Endothelial cell of umbilical vein (primary cell): ENCODE data around the gene KRTAP12-3. TPM values are rescaled to one million over a fixed set of nuclear protein-coding genes. Genes with fewer than 3 reads are reported as not detected.

Experiments
- BruUV-seq: library from RNA; stranded (reverse); fragments of 400-500 nt; replicated peaks from 2 replicates; lab custom pipeline; 2021; lab: Mats Ljungman, UMichigan
- CTCF ChIA-PET: fragments of 300-600, 350-600 bp; sonication (Branson Sonifier 250); formaldehyde crosslinking; loops from one replicate; lab custom pipeline; 2021; ENCODE audit warnings: antibody characterized with exemption, inconsistent platforms; lab: Charles Lee
- POLR2A ChIA-PET: fragments of 300-600, 350-600 bp; sonication (Branson Sonifier 250); formaldehyde crosslinking; loops from one replicate; lab custom pipeline; 2021; ENCODE audit warnings: antibody characterized with exemption, inconsistent platforms; lab: Charles Lee
- DNase-seq: peaks from one replicate; pipeline ENCODE4 v3.0.0-alpha.2; 2011; ENCODE audit warnings: low read depth, low spot score
- FAIRE-seq: peaks from 2 replicates; lab custom pipeline; 2011; peaks lifted over from hg19 to GRCh38; lab: Jason Lieb, UNC
- H2AFZ ChIP-seq: 2 replicates; pipeline ENCODE4 v1.6.0; 2012; ENCODE audit warnings: low read depth, low read length, control low read depth, inconsistent platforms
- H3K27ac ChIP-seq: 2 replicates; pipeline ENCODE4 v1.5.1; 2011; ENCODE audit warnings: low read depth, mild to moderate bottlenecking, control low read depth, low read length, moderate library complexity; ENCODE audit not compliant: insufficient read depth
- H3K27me3 ChIP-seq, 2 experiments: 2 replicates each; pipeline versions ENCODE4 v1.6.0 to v1.6.1; 2011; ENCODE audit warnings: low read length in 2 of 2, mixed read lengths in 1 of 2; ENCODE audit not compliant: control insufficient read depth in 2 of 2, insufficient read depth in 2 of 2
- H3K36me3 ChIP-seq, 2 experiments: 2 replicates in 1 of 2; 3 replicates in 1 of 2; pipeline ENCODE4 v1.5.1; 2011; ENCODE audit warnings: low read length in 2 of 2, mild to moderate bottlenecking in 1 of 2, moderate library complexity in 1 of 2; ENCODE audit not compliant: control insufficient read depth in 2 of 2, insufficient read depth in 2 of 2; ENCODE audit errors: extremely low read depth in 1 of 2
- H3K4me1 ChIP-seq: 3 replicates; pipeline ENCODE4 v1.5.1; 2011; ENCODE audit warnings: mild to moderate bottlenecking, low read length; ENCODE audit not compliant: control insufficient read depth, insufficient read depth; ENCODE audit errors: extremely low read depth
- H3K4me2 ChIP-seq: 2 replicates; pipeline ENCODE4 v1.6.1; 2011; ENCODE audit warnings: low read length, control low read depth, mixed read lengths; ENCODE audit not compliant: insufficient read depth
- H3K4me3 ChIP-seq, 3 experiments: fragments of 200-600 bp in 1 of 3; sonication (generic), shearing (Covaris generic) in 1 of 3; replicated peaks in 1 of 3; 2 replicates each; pipeline ENCODE4 v1.5.1; 2011 to 2016; ENCODE audit warnings: control low read depth in 3 of 3, low read length in 3 of 3, mild to moderate bottlenecking in 2 of 3, inconsistent platforms in 1 of 3, low read depth in 1 of 3, moderate library complexity in 1 of 3; ENCODE audit not compliant: insufficient read depth in 1 of 3
- H3K79me2 ChIP-seq: 2 replicates; pipeline ENCODE4 v1.6.0; 2012; ENCODE audit warnings: low read length, inconsistent platforms; ENCODE audit not compliant: control insufficient read depth, insufficient read depth
- H3K9ac ChIP-seq: replicated peaks from 2 replicates; pipeline ENCODE3; 2011; ENCODE audit warnings: low read length, control low read depth; ENCODE audit not compliant: insufficient read depth; ENCODE audit errors: extremely low read depth
- H3K9me1 ChIP-seq: replicated peaks from 3 replicates; pipeline ENCODE4 v1.6.0; 2011; ENCODE audit warnings: mild to moderate bottlenecking, low read length; ENCODE audit not compliant: control insufficient read depth, insufficient read depth; ENCODE audit errors: extremely low read depth
- H3K9me3 ChIP-seq: replicated peaks from 2 replicates; pipeline ENCODE4 v1.5.1; 2012; ENCODE audit warnings: low read length, inconsistent platforms; ENCODE audit not compliant: control insufficient read depth, insufficient read depth
- H4K20me1 ChIP-seq: replicated peaks from 2 replicates; pipeline ENCODE3; 2011; ENCODE audit warnings: mild to moderate bottlenecking, low read length; ENCODE audit not compliant: control insufficient read depth, insufficient read depth; ENCODE audit errors: extremely low read depth
- EZH2 ChIP-seq: IDR thresholded peaks from 2 replicates; pipeline ENCODE4 v1.6.1; 2012; ENCODE audit warnings: borderline replicate concordance, low read depth, mild to moderate bottlenecking, moderate library complexity, low read length, inconsistent platforms; ENCODE audit not compliant: severe bottlenecking
- FOS ChIP-seq: IDR thresholded peaks from 2 replicates; pipeline ENCODE4 v1.6.1; 2011; ENCODE audit warnings: mild to moderate bottlenecking, low read length, moderate library complexity, borderline replicate concordance; ENCODE audit not compliant: insufficient read depth
- GATA2 ChIP-seq: IDR thresholded peaks from 2 replicates; pipeline ENCODE4 v1.7.0; 2011; ENCODE audit warnings: low read depth, mild to moderate bottlenecking, moderate library complexity, mixed read lengths, low read length; ENCODE audit not compliant: insufficient read length, insufficient read depth
- JUN ChIP-seq: IDR thresholded peaks from 2 replicates; pipeline ENCODE4 v1.6.1; 2011; ENCODE audit warnings: borderline replicate concordance, low read depth; ENCODE audit not compliant: insufficient read length, insufficient read depth
- MYC ChIP-seq: IDR thresholded peaks from one replicate; pipeline ENCODE4 v1.6.1; 2011; ENCODE audit warnings: mild to moderate bottlenecking, low read depth, low read length
- POLR2A ChIP-seq: IDR thresholded peaks from 2 replicates; pipeline ENCODE4 v1.6.1; 2012; ENCODE audit warnings: low read depth, mild to moderate bottlenecking, control low read depth, low read length
- POLR2AphosphoS5 ChIP-seq: IDR thresholded peaks from 2 replicates; pipeline ENCODE4 v1.6.1; 2012; ENCODE audit warnings: low read depth, mild to moderate bottlenecking, control low read depth, low read length, moderate library complexity; ENCODE audit not compliant: insufficient read depth
- dilution Hi-C: fragments of 300-500 bp; cut with MboI; formaldehyde crosslinking; loops from one replicate; pipeline ENCODE4 v1.15.0; 2019; ENCODE audit warnings: low sequenced_read_pairs; ENCODE audit not compliant: extremely low pct_ligation_motif_present
- intact Hi-C: fragments of 100-400 bp; cut with micrococcal nuclease; formaldehyde crosslinking; loops from one replicate; pipeline ENCODE4 v1.10.0; 2022
- polyA plus RNA-seq, 4 experiments: library from polyadenylated mRNA; depleted of rRNA in 3 of 4; stranded (reverse) in 3 of 4; unstranded in 1 of 4; fragments of >200 nt; gene quantifications; 2 replicates each; pipeline versions ENCODE4 v1.2.1 to v1.2.3, GENCODE V29; 2011 to 2012; ENCODE audit warnings: missing spikeins in 1 of 4
- total RNA-seq: library from RNA; stranded (reverse); gene quantifications from 2 replicates; pipeline ENCODE4 v1.2.3, GENCODE V29; 2021
- TF ChIP-seq, protein P1 (sequence below), 2 donors: IDR thresholded peaks; 1 replicate in 1 of 2; 2 replicates in 1 of 2; pipeline ENCODE4 v1.5.1; 2011; ENCODE audit warnings: low read length in 2 of 2, mild to moderate bottlenecking in 2 of 2, moderate library complexity in 2 of 2, control low read depth in 1 of 2, inconsistent platforms in 1 of 2, low read depth in 1 of 2; ENCODE audit not compliant: insufficient read depth in 1 of 2; ENCODE audit errors: extremely low read depth in 1 of 2

Gene KRTAP12-3
- total and polyA plus RNA-seq, 2 donors (not counting 3 experiments of a cell fraction or from before 2014, with no cell fraction given): not detected

DNA sequence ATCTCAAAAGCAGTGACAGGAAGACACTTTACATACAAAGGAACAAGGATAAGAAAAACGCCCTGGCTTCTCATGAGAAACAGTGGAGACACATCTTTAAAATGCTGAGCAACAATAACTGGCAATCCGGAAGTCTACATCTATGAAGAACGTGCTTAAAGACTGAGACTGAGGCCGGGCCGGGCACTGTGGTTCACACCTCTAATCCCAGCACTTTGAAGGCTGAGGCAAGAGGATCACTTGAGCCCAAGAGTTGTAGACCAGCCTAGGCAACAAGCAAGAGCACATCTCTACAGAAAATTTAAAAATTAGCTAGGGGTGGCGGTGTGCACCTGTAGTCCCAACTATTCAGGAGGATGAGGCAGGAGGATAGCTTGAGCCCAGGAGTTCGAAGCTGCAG lies 26.3 kb downstream of the KRTAP12-3 start:
- Histone ChIP-seq H3K4me3 (no peak overlapping the region), H4K20me1 (no peaks in the 10 kb centered on the region), H3K9me1 (no peaks in the 10 kb centered on the region), H2AFZ (no peak overlapping the region), H3K4me1 (no peaks in the 10 kb centered on the region), H3K9ac (no peak overlapping the region), H3K4me2 (no peak overlapping the region), H3K79me2 (no peaks in the 10 kb centered on the region), H3K27ac (no peak overlapping the region), H3K27me3 (peaks cover 5 to 10% of the 10 kb centered on the region in 2 experiments), H3K36me3 (no peaks in the 10 kb centered on the region), H3K9me3 (no peaks in the 10 kb centered on the region)
- ChIA-PET POLR2A (no interaction called here), CTCF (interaction anchor here (1.3 to 2.2 kb wide), 3 partner anchors 11 to 109 kb away, joined by 3 to 5 read pairs (median 3); no protein-coding TSS in a partner anchor)
- intact Hi-C loops (no loop called here), dilution Hi-C loops (no loop called here)
- no TSS peak for BruUV-seq
- TF ChIP-seq GATA2 (no peak), JUN (no peak), FOS (no peak), POLR2AphosphoS5 (no peak), POLR2A (no peak), MYC (no peak), EZH2 (no peak)
- TF ChIP-seq, protein P1, sequence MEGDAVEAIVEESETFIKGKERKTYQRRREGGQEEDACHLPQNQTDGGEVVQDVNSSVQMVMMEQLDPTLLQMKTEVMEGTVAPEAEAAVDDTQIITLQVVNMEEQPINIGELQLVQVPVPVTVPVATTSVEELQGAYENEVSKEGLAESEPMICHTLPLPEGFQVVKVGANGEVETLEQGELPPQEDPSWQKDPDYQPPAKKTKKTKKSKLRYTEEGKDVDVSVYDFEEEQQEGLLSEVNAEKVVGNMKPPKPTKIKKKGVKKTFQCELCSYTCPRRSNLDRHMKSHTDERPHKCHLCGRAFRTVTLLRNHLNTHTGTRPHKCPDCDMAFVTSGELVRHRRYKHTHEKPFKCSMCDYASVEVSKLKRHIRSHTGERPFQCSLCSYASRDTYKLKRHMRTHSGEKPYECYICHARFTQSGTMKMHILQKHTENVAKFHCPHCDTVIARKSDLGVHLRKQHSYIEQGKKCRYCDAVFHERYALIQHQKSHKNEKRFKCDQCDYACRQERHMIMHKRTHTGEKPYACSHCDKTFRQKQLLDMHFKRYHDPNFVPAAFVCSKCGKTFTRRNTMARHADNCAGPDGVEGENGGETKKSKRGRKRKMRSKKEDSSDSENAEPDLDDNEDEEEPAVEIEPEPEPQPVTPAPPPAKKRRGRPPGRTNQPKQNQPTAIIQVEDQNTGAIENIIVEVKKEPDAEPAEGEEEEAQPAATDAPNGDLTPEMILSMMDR (IDR thresholded peaks at IDR 0.05; ENCODE audit: extremely low read depth in 1 of 2, insufficient read depth in 1 of 2, low read depth in 1 of 2, low read length in 2 of 2): no peak
- FAIRE-seq (no peak), DNase-seq (no peak)
